ENCODE measurements around the gene HTRA1. TPM values are rescaled to one million over a fixed set of nuclear protein-coding genes. Genes with fewer than 3 reads are reported as not detected.
A peak's percentile ranks its signal among the peaks of the same experiment; 100 is the strongest.

The HTRA1 gene
- total RNA-seq, 1 experiment from 2014 or later: 0.70 TPM

DNA sequence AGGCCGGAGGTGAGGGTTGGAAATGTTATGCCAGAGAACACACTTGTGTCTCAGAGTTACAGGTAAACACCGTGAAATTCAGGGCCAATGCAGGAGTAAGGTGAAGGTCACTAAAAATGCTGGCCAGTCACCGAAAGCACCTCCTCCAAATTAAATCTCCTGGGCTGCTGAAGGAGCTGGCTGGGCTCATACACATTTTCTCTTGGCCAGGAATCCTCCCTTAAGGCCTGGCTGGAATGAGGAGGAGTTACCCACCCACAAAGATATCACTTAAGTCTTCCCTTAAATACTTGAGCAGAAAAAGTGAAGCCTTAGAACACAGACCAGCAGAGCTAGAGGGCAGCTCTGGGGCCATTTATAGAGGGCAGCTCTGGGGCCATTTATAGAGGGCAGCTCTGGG is 46.3 kb downstream of the HTRA1 start:
- no peaks in the 10 kb centered on the region for H3K27me3 ChIP-seq (replicated peaks; ENCODE audit: control insufficient read depth, insufficient read depth, low read length)
- peaks cover 3% of the 10 kb centered on the region; the same call in 1 of the 2 replicates for H3K4me1 ChIP-seq
- Mint-ChIP-seq H3K4me3 (ENCODE audit: unreplicated experiment) (no peak overlapping the region), H3K9me3 (ENCODE audit: unreplicated experiment) (no peaks in the 10 kb centered on the region), H3K36me3 (ENCODE audit: insufficient read depth, unreplicated experiment) (no peaks in the 10 kb centered on the region), H3K27ac (ENCODE audit: unreplicated experiment) (no peak overlapping the region), H3K27me3 (ENCODE audit: insufficient read depth, unreplicated experiment) (no peaks in the 10 kb centered on the region), H3K4me1 (ENCODE audit: low read depth, unreplicated experiment) (peaks cover 5% of the 10 kb centered on the region)
- DNase-seq: no peak
- H3K9me3 ChIP-seq: no peaks in the 10 kb centered on the region
- no peaks in the 10 kb centered on the region for H3K36me3 ChIP-seq (ENCODE audit: control insufficient read depth, insufficient read depth, low read length)
- intact Hi-C loops (cut with micrococcal nuclease; ENCODE audit: unreplicated experiment): no loop called here
- ChIA-PET POLR2A (no interaction called here), CTCF (interaction anchor here (1.0 to 1.2 kb wide), 2 partner anchors 58 to 206 kb away, joined by 3 to 4 read pairs; no protein-coding TSS in a partner anchor)
- no peak overlapping the region for H3K4me3 ChIP-seq (ENCODE audit: low read depth, low read length)
- no TSS peak for BruUV-seq (replicated peaks)
- TF ChIP-seq, protein P1, sequence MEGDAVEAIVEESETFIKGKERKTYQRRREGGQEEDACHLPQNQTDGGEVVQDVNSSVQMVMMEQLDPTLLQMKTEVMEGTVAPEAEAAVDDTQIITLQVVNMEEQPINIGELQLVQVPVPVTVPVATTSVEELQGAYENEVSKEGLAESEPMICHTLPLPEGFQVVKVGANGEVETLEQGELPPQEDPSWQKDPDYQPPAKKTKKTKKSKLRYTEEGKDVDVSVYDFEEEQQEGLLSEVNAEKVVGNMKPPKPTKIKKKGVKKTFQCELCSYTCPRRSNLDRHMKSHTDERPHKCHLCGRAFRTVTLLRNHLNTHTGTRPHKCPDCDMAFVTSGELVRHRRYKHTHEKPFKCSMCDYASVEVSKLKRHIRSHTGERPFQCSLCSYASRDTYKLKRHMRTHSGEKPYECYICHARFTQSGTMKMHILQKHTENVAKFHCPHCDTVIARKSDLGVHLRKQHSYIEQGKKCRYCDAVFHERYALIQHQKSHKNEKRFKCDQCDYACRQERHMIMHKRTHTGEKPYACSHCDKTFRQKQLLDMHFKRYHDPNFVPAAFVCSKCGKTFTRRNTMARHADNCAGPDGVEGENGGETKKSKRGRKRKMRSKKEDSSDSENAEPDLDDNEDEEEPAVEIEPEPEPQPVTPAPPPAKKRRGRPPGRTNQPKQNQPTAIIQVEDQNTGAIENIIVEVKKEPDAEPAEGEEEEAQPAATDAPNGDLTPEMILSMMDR (IDR thresholded peaks at IDR 0.05; ENCODE audit: insufficient read depth in 1 of 2, low read depth in 1 of 2, low read length in 1 of 2, severe bottlenecking in 1 of 2, unreplicated experiment in 1 of 2): no peak

DNA sequence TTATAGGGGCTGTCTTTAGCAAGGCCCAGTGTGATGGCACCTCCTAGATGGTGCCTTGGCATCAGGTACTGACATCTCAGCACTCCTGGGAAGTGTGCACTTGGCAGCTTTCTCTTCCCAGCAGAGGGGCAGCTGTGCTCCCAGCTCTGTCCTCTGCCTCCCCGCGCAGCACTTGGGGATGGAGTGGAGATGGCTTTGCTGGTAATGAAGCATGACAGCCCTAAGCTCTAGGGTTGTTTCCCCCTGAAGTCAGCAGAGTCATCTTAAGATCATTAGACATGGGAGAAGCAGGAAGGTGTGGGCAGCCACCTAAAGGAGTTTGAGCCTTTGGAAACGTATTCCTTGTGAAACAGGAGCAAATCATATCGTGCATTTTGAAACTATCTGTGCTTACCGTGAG is 46.7 kb downstream of the HTRA1 start:
- H3K4me1 Mint-ChIP-seq (ENCODE audit: low read depth, unreplicated experiment): peaks cover 5% of the 10 kb centered on the region
- no peaks in the 10 kb centered on the region for H3K36me3 Mint-ChIP-seq (ENCODE audit: insufficient read depth, unreplicated experiment)
- ChIA-PET CTCF (interaction anchor here (1.0 to 1.2 kb wide), 2 partner anchors 57 to 206 kb away, joined by 3 to 4 read pairs; no protein-coding TSS in a partner anchor), POLR2A (no interaction called here)
- no peak for DNase-seq
- no peak overlapping the region for H3K27ac Mint-ChIP-seq (ENCODE audit: unreplicated experiment)
- TF ChIP-seq, protein P1 (IDR thresholded peaks at IDR 0.05; ENCODE audit: insufficient read depth in 1 of 2, low read depth in 1 of 2, low read length in 1 of 2, severe bottlenecking in 1 of 2, unreplicated experiment in 1 of 2): no peak
- H3K27me3 ChIP-seq (replicated peaks; ENCODE audit: control insufficient read depth, insufficient read depth, low read length): no peaks in the 10 kb centered on the region
- H3K4me3 Mint-ChIP-seq (ENCODE audit: unreplicated experiment): no peak overlapping the region
- no peaks in the 10 kb centered on the region for H3K27me3 Mint-ChIP-seq (ENCODE audit: insufficient read depth, unreplicated experiment)
- no peaks in the 10 kb centered on the region for H3K9me3 ChIP-seq
- no TSS peak for BruUV-seq (replicated peaks)
- intact Hi-C loops (cut with micrococcal nuclease; ENCODE audit: unreplicated experiment): no loop called here
- no peak overlapping the region for H3K4me3 ChIP-seq (ENCODE audit: low read depth, low read length)
- no peaks in the 10 kb centered on the region for H3K9me3 Mint-ChIP-seq (ENCODE audit: unreplicated experiment)
- H3K4me1 ChIP-seq: peaks cover 3% of the 10 kb centered on the region; the same call in 1 of the 2 replicates
- no peaks in the 10 kb centered on the region for H3K36me3 ChIP-seq (ENCODE audit: control insufficient read depth, insufficient read depth, low read length)

DNA sequence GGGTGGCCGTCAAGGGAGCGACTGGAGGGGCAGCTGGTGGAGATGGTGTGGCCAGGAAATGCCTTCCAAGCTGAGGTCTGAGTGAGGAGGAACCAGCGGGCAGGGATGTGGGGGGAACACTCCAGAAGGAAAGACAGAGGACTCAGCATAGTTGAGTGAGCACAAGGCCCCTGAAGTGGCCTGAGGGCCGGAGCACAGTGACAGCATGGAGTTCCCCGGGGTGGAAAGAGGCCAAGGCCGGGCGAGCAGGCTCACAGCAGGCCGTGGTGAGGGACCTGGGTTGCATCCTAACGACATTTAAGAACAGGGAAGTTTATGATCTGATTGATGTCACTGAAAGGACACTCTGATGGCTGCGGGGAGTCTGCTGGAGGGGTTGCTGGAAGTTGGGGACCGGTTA is 48.0 kb downstream of the HTRA1 start:
- intact Hi-C loops (cut with micrococcal nuclease; ENCODE audit: unreplicated experiment): no loop called here
- Mint-ChIP-seq H3K4me1 (ENCODE audit: low read depth, unreplicated experiment) (peaks cover 5% of the 10 kb centered on the region), H3K27me3 (ENCODE audit: insufficient read depth, unreplicated experiment) (no peaks in the 10 kb centered on the region), H3K36me3 (ENCODE audit: insufficient read depth, unreplicated experiment) (no peaks in the 10 kb centered on the region), H3K4me3 (ENCODE audit: unreplicated experiment) (no peak overlapping the region), H3K9me3 (ENCODE audit: unreplicated experiment) (no peaks in the 10 kb centered on the region), H3K27ac (ENCODE audit: unreplicated experiment) (peak overlapping the region; percentile 73)
- Histone ChIP-seq H3K4me3 (ENCODE audit: low read depth, low read length) (no peak overlapping the region), H3K27me3 (replicated peaks; ENCODE audit: control insufficient read depth, insufficient read depth, low read length) (no peaks in the 10 kb centered on the region), H3K4me1 (peaks cover 3% of the 10 kb centered on the region; the same call in 1 of the 2 replicates), H3K9me3 (no peaks in the 10 kb centered on the region), H3K36me3 (ENCODE audit: control insufficient read depth, insufficient read depth, low read length) (no peaks in the 10 kb centered on the region)
- POLR2A ChIA-PET: no interaction called here
- no TSS peak for BruUV-seq (replicated peaks)
- no peak for DNase-seq
- CTCF ChIA-PET: no interaction called here
- TF ChIP-seq, protein P1 (IDR thresholded peaks at IDR 0.05; ENCODE audit: insufficient read depth in 1 of 2, low read depth in 1 of 2, low read length in 1 of 2, severe bottlenecking in 1 of 2, unreplicated experiment in 1 of 2): no peak
